NT2/D1 (cell line): Measurements from ENCODE around the gene MRPL54.

Experiments used
- SUZ12 ChIP-seq: IDR thresholded peaks from 2 replicates; pipeline ENCODE4 v1.6.1; 2011; ENCODE audit not compliant: insufficient read length, insufficient read depth; ENCODE audit errors: extremely low read depth
- ZNF274 ChIP-seq: IDR thresholded peaks from 2 replicates; pipeline ENCODE4 v1.6.1; 2011; ENCODE audit warnings: mild to moderate bottlenecking, low read depth, low read length

DNA sequence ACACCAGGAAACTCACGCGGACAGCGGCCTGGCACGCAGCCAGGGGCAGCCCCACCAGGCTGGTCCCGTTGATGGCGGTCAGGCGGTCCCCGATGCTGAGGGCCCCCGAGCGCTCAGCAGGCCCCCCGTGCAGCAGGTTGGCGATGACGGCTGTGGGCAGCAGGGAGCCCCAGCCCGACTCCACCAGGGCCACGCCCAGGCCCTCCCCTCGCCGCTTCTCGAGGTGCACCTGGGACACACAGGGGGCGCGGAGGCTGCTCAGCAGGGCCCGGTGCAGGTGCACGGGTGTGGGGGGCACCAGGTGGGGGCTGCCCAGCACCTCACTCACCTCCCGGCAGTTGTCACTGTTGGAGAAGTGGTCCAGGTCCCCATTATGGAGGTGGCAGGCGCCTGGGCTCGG lies 10.0 kb upstream of the MRPL54 start:
- TF ChIP-seq ZNF274: no peak
- no peak for TF ChIP-seq SUZ12
